ENCODE results near the gene TEX35.
"Not testable (repeated sequence)": the region's sequence is repeated elsewhere in the genome, so short reads cannot be mapped to it uniquely, and the experiment has no call there.

The TEX35 gene

DNA sequence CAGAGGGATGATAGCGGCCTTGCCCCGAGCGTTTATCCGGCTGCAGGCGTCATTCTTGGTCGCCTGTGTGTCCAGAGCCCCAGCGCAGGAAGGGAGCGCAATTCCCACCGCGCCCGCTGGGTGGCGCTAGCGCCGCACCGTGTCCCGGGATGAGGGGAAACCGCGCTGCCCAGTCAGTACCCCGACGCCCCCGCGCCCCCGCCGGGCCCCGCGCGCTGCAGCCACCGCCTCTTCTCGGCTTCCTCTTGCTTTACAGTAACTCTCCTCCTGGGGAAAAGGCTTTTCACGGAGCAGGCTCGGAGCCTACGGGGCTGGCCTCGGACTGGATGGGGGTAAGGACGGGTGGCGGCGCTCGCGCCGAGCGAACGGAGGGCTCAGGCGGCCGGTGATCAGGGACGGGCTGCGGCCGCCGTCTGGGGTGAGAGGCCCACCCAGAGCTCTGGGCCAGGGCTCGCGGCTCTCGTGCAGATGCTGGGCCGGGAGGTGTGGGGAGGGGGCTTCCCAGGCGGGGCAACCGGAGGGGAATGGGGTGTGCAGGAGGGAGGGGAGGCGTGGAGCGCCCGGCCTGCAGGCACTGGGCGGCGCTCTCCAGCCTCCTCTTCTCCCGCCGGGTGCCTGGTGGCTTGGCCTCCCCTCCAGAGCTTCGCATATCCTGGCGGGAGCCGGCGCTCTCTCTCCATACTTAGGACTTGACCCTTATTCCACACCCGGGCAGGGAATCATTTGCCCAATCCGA lies 29.8 kb downstream of the TEX35 start:
- peak overlapping the region; percentile 91 for H3K27ac ChIP-seq (ENCODE audit: low read depth, low read length)
- under 1% methylated on average over 66 of the region's 66 CpGs for WGBS
- peak overlapping the region; percentile 93 for H3K4me3 ChIP-seq (ENCODE audit: low read length)

DNA sequence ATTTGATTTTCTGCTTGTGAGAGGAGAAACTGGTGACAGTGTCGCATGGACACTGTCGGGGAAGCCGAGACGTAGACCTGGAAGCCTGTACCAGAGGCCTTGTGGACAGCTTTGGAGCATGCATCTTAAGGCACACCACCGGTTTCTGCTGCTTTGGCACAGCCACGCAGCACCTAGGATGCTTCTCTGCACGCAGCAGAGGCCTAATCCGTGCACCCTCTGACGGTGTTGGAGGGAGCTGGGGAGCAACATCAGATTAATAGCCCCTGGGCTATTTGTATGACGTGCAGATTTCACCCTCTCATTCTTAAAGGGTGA lies 30.3 kb downstream of the TEX35 start:
- peaks cover 5% of the 10 kb centered on the region; the same call in 1 of the 2 replicates for H3K36me3 ChIP-seq (ENCODE audit: insufficient read depth, low read length)
- H3K4me1 ChIP-seq (ENCODE audit: insufficient read depth, low read length), result no peaks in the 10 kb centered on the region
- H3K27me3 ChIP-seq (ENCODE audit: insufficient read depth, low read length), result no peaks in the 10 kb centered on the region
- WGBS, result 12% methylated on average over 10 of the region's 10 CpGs
- H3K9ac ChIP-seq (ENCODE audit: low read depth, low read length), result peak overlapping the region; percentile 89
- no peaks in the 10 kb centered on the region for H3K9me3 ChIP-seq (ENCODE audit: insufficient read depth, low read depth, low read length)
- peak overlapping the region; percentile 91; the same call in 1 of the 2 replicates for H3K27ac ChIP-seq (ENCODE audit: low read depth, low read length)
- H3K4me3 ChIP-seq (ENCODE audit: low read length), result peak overlapping the region; percentile 93

More for the DNA sequence above, 29.8 kb downstream of the TEX35 start:
- Histone ChIP-seq H3K9me3 (ENCODE audit: insufficient read depth, low read depth, low read length) (no peaks in the 10 kb centered on the region), H3K36me3 (ENCODE audit: insufficient read depth, low read length) (peaks cover 3% of the 10 kb centered on the region; the same call in 1 of the 2 replicates), H3K4me1 (ENCODE audit: insufficient read depth, low read length) (no peaks in the 10 kb centered on the region), H3K27me3 (ENCODE audit: insufficient read depth, low read length) (no peaks in the 10 kb centered on the region), H3K9ac (ENCODE audit: low read depth, low read length) (peak overlapping the region; percentile 89)

DNA sequence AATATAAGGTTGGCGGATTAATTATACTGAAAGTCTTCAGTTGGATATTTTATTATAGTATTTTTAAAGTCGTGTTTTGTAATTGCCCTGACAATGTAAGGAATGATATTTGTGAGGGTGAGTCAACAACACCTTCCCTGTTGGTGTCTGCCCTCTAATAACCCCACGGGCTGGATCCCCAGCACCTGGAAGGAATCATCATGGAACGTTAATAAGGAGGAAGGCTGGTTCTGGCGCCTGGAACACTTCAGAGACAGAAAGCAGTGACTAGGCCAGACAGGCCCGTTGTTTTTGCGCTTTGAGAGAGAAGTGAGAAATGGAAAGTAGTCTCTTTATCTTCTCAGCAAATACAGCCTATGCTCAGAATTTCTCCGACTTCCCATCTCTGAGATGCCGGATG lies 31.6 kb downstream of the TEX35 start:
- peaks cover 6% of the 10 kb centered on the region; the same call in 1 of the 2 replicates for H3K36me3 ChIP-seq (ENCODE audit: insufficient read depth, low read length)
- H3K27ac ChIP-seq (ENCODE audit: low read depth, low read length), result no peak overlapping the region
- WGBS, result 87% methylated on average over 8 of the region's 9 CpGs
- no peak overlapping the region for H3K4me3 ChIP-seq (ENCODE audit: low read length)
- no peaks in the 10 kb centered on the region for H3K4me1 ChIP-seq (ENCODE audit: insufficient read depth, low read length)
- no peaks in the 10 kb centered on the region for H3K9me3 ChIP-seq (ENCODE audit: insufficient read depth, low read depth, low read length)
- H3K27me3 ChIP-seq (ENCODE audit: insufficient read depth, low read length), result no peaks in the 10 kb centered on the region
- no peak overlapping the region for H3K9ac ChIP-seq (ENCODE audit: low read depth, low read length)

DNA sequence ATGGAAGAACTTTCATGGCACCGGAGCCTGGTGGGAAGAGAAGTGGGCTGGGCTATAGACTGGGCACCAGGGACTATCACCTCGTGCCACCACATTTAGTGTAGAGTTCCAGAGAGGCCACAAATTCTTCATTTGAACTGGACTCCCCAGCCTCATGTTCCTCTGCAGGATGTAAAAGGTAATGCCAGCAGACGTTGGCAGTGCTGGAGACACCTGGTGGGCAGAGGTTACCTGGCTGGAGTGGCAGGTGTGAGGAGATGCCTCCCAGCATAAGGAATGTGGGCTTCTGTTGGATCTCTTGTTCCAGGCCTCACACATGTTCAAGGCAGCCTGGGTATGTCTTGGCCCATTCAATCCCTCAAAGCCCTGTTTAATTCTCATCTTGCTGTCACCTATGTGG lies 35.2 kb downstream of the TEX35 start:
- Histone ChIP-seq H3K9me3 (ENCODE audit: insufficient read depth, low read depth, low read length) (no peaks in the 10 kb centered on the region), H3K27me3 (ENCODE audit: insufficient read depth, low read length) (no peaks in the 10 kb centered on the region), H3K27ac (ENCODE audit: low read depth, low read length) (no peak overlapping the region), H3K4me3 (ENCODE audit: low read length) (no peak overlapping the region), H3K36me3 (ENCODE audit: insufficient read depth, low read length) (peaks cover 6% of the 10 kb centered on the region; the same call in 1 of the 2 replicates), H3K4me1 (ENCODE audit: insufficient read depth, low read length) (no peaks in the 10 kb centered on the region), H3K9ac (ENCODE audit: low read depth, low read length) (no peak overlapping the region)
- 84% methylated on average over 3 of the region's 3 CpGs for WGBS

DNA sequence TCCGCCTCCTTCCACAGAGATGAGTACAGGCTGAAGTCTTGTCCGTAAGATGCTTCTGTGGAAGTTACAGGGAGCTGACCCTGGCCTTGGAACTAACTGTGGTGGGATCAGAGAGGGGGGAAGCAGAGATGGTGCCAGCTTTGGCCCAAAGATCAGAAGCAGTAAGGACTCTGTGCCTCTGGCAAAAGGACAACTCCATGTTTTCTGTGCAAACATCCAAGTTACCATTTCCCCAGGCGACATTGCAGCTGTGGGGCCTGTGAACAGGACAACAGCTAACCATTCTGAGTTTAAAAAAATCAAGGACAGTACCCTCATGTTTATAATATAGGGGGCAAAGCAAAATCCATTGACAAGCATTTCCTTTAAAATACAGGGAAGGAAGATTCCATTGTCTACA lies 38.4 kb downstream of the TEX35 start:
- H3K4me1 ChIP-seq (ENCODE audit: insufficient read depth, low read length), result no peaks in the 10 kb centered on the region
- peaks cover 4% of the 10 kb centered on the region; the same call in 1 of the 2 replicates for H3K9me3 ChIP-seq (ENCODE audit: insufficient read depth, low read depth, low read length)
- no peak overlapping the region for H3K4me3 ChIP-seq (ENCODE audit: low read length)
- no peaks in the 10 kb centered on the region for H3K27me3 ChIP-seq (ENCODE audit: insufficient read depth, low read length)
- H3K36me3 ChIP-seq (ENCODE audit: insufficient read depth, low read length), result peaks cover 6% of the 10 kb centered on the region; the same call in 1 of the 2 replicates
- H3K9ac ChIP-seq (ENCODE audit: low read depth, low read length), result no peak overlapping the region
- H3K27ac ChIP-seq (ENCODE audit: low read depth, low read length), result no peak overlapping the region
- WGBS, result 78% methylated on average over 3 of the region's 3 CpGs

DNA sequence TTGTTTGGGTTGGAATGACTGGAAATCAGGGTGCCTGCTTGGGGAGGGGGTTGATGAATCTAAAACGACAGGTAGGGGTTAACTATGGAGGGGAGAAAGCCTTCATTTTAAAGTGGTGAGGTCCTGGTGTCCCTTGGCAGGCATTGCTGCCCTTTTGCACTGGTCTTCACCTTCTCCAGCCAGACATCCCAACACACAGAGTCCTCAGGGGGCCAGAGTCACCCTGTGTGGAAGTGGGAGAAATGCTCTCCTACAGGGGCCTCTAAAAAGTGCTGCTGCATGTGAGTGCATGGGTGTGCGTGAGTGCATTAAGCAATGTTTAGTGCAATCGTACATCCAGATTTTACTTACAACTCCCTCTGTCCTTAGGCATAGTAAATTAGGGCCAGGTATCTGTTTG lies 39.0 kb downstream of the TEX35 start:
- H3K27ac ChIP-seq (ENCODE audit: low read depth, low read length), result no peak overlapping the region
- H3K4me1 ChIP-seq (ENCODE audit: insufficient read depth, low read length), result no peaks in the 10 kb centered on the region
- H3K36me3 ChIP-seq (ENCODE audit: insufficient read depth, low read length), result peaks cover 5% of the 10 kb centered on the region; the same call in 1 of the 2 replicates
- H3K9me3 ChIP-seq (ENCODE audit: insufficient read depth, low read depth, low read length), result peaks cover 4% of the 10 kb centered on the region; the same call in 1 of the 2 replicates
- no peak overlapping the region for H3K4me3 ChIP-seq (ENCODE audit: low read length)
- WGBS, result 88% methylated on average over 3 of the region's 3 CpGs
- H3K27me3 ChIP-seq (ENCODE audit: insufficient read depth, low read length), result no peaks in the 10 kb centered on the region
- H3K9ac ChIP-seq (ENCODE audit: low read depth, low read length), result no peak overlapping the region

DNA sequence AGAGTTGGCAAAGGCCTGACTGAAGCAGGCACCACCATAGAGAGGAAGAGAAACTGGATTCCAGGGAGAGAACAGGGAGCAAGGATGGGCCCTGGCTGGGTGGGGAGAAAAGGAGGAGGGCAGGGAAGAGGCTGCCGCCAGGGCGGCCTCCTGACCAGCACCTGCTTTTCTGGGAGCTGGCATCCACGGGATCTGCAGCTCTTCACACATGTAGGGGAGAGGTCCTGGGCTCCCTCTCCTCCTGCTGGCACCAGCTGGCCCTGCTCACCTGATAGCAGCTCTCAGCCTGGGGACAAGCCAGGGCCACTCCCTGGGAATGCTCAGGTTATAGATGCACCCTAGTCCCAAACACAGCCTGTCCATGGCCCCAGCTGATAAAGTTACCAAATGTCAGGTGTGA lies 39.9 kb downstream of the TEX35 start:
- Histone ChIP-seq H3K4me3 (ENCODE audit: low read length) (no peak overlapping the region), H3K36me3 (ENCODE audit: insufficient read depth, low read length) (0 out of 2 replicates have a peak, but pooled peaks cover 4% of the 10 kb centered on the region), H3K9ac (ENCODE audit: low read depth, low read length) (no peak overlapping the region), H3K27me3 (ENCODE audit: insufficient read depth, low read length) (no peaks in the 10 kb centered on the region), H3K9me3 (ENCODE audit: insufficient read depth, low read depth, low read length) (peaks cover 4% of the 10 kb centered on the region; the same call in 1 of the 2 replicates), H3K4me1 (ENCODE audit: insufficient read depth, low read length) (no peaks in the 10 kb centered on the region), H3K27ac (ENCODE audit: low read depth, low read length) (no peak overlapping the region)
- 92% methylated on average over 3 of the region's 3 CpGs for WGBS

DNA sequence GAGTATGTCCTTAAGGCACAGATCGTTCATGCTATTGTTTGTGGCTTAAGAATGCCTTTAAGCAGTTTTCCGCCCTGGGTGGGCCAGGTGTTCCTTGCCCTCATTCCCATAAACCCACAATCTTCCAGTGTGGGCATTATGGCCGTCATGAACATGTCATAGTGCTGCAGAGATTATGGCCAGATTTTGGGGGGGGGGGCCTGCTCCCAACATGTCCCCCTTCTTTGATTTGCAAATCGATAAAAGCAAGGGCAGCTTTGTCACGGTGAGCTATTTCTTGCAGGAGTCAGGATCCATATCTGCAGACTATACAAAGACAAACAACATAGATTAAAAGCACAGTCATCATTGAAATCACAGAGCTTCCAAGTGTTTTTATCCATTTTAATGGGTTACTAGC lies 41.4 kb downstream of the TEX35 start:
- H3K36me3 ChIP-seq (ENCODE audit: insufficient read depth, low read length); H3K27ac ChIP-seq (ENCODE audit: low read depth, low read length); H3K9ac ChIP-seq (ENCODE audit: low read depth, low read length); H3K4me1 ChIP-seq (ENCODE audit: insufficient read depth, low read length); H3K4me3 ChIP-seq (ENCODE audit: low read length); H3K27me3 ChIP-seq (ENCODE audit: insufficient read depth, low read length); H3K9me3 ChIP-seq (ENCODE audit: insufficient read depth, low read depth, low read length): not testable (repeated sequence)
- 98% methylated on average over 5 of the region's 5 CpGs for WGBS

DNA sequence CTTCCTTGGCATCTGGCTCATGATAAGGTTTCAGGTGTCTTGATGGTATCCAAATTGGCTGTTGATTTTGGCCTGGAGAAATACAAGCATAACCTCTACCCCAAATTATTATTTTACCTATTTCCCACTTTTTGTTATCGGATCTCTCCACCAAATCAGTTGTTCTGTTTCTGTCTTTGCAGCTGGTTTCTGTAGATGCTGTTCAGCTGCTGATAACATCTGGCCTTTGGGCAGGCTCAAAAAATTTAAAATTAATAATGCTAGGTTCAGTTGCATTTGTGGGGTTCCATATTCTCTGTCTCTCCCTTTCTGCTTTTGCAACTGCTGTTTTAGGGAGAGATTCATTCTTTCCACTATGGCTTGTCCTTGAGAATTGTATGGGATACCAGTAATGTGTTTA lies 42.7 kb downstream of the TEX35 start:
- not testable (repeated sequence) for H3K9me3 ChIP-seq (ENCODE audit: insufficient read depth, low read depth, low read length); H3K4me3 ChIP-seq (ENCODE audit: low read length); H3K9ac ChIP-seq (ENCODE audit: low read depth, low read length); H3K27me3 ChIP-seq (ENCODE audit: insufficient read depth, low read length); H3K36me3 ChIP-seq (ENCODE audit: insufficient read depth, low read length); H3K4me1 ChIP-seq (ENCODE audit: insufficient read depth, low read length); H3K27ac ChIP-seq (ENCODE audit: low read depth, low read length)
- WGBS, result 83% methylated on average over 1 of the region's 1 CpG

DNA sequence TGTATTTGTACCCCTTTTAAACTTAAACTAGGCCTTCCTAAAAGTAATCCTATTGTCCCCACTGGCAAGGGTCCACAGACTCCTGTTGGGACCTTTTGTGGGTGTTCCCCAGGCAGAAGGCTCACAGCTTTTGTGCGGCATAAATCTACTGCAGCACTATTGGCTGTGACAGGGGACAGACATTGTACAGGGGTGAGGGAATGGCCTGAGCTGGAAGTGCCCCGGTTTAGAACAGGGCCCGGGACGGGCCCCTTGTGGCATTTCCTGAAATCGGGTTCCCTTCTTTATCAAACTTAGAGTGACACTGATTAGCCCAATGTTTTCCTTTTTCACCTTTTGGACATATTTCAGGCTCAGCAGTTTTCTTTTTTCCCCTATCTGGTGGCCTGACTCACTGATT lies 45.9 kb downstream of the TEX35 start:
- H3K9ac ChIP-seq (ENCODE audit: low read depth, low read length); H3K4me3 ChIP-seq (ENCODE audit: low read length); H3K9me3 ChIP-seq (ENCODE audit: insufficient read depth, low read depth, low read length); H3K27me3 ChIP-seq (ENCODE audit: insufficient read depth, low read length); H3K27ac ChIP-seq (ENCODE audit: low read depth, low read length); H3K4me1 ChIP-seq (ENCODE audit: insufficient read depth, low read length); H3K36me3 ChIP-seq (ENCODE audit: insufficient read depth, low read length): not testable (repeated sequence)
- 76% methylated on average over 5 of the region's 5 CpGs for WGBS

DNA sequence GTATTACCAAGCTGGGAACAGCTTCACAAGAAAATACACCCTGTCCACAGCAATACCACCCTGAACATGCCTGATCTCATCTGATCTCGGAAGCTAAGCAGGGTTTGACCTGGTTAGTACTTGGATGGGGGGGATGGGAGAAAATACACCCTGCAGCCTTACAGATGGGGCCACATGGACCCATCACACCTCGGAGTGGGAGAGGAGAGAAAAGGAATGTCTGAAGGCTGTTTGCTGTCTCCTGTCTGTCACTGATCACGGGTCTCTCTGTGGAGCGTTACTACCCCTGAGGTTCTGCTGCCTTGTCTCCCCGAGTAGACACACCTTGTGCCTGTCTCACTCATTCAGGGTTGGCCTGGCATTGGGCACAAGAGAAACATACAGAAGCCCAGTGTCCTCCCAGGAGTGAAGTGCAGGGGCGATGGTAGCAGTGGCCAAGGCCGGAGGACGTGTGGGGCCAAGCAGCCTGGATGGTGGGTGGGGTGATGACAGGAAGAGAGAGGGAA lies 48.0 kb downstream of the TEX35 start:
- no peaks in the 10 kb centered on the region for H3K36me3 ChIP-seq (ENCODE audit: insufficient read depth, low read length)
- no peaks in the 10 kb centered on the region for H3K27me3 ChIP-seq (ENCODE audit: insufficient read depth, low read length)
- WGBS, result 93% methylated on average over 8 of the region's 8 CpGs
- H3K4me3 ChIP-seq (ENCODE audit: low read length), result no peak overlapping the region
- no peaks in the 10 kb centered on the region for H3K4me1 ChIP-seq (ENCODE audit: insufficient read depth, low read length)
- no peak overlapping the region for H3K27ac ChIP-seq (ENCODE audit: low read depth, low read length)
- no peak overlapping the region for H3K9ac ChIP-seq (ENCODE audit: low read depth, low read length)
- H3K9me3 ChIP-seq (ENCODE audit: insufficient read depth, low read depth, low read length), result no peaks in the 10 kb centered on the region

All from HUES64 (cell line).